Uterus (tissue), 2 donors: ENCODE data around the gene ATF7.

ENCODE experiments used
- CTCF ChIP-seq, 4 experiments: fragments of 200-600 bp in 2 of 4; fragments of 450-650 bp in 2 of 4; sonication (generic) in 2 of 4; IDR thresholded peaks; one replicate each; pipeline ENCODE4 v1.5.1; 2016 to 2019; ENCODE audit warnings: antibody characterized with exemption in 4 of 4, mild to moderate bottlenecking in 2 of 4, moderate library complexity in 1 of 4
- POLR2A ChIP-seq, 2 donors: fragments of 450-650 bp; IDR thresholded peaks; one replicate each; pipeline ENCODE4 v1.6.1; 2016; ENCODE audit warnings: antibody characterized with exemption in 2 of 2, mild to moderate bottlenecking in 1 of 2, moderate library complexity in 1 of 2

GRCh38 chr12:53510181-53510812 is 115.9 kb downstream of the ATF7 start:
- no peak for TF ChIP-seq CTCF (IDR thresholded peaks at IDR 0.05)
- no peak for TF ChIP-seq POLR2A (IDR thresholded peaks at IDR 0.05)
